ACC112 (cell line): Measurements from ENCODE around the gene CRISPLD2.
A peak's percentile ranks its signal among the peaks of the same experiment; 100 is the strongest.

Experiments
- H2AFZ ChIP-seq: fragments of 200-600 bp; sonication (generic); one replicate; pipeline ENCODE4 v1.6.0; 2017; ENCODE audit warnings: antibody characterized with exemption, low read length; ENCODE audit not compliant: unreplicated experiment
- H3K27ac ChIP-seq: fragments of 200-600 bp; sonication (generic); 2 replicates; pipeline ENCODE4 v1.5.1; 2014; ENCODE audit warnings: low read depth, mild to moderate bottlenecking, antibody characterized with exemption, low read length, moderate library complexity
- H3K27me3 ChIP-seq: fragments of 200-600 bp; sonication (generic); 2 replicates; pipeline ENCODE4 v1.6.1; 2014; ENCODE audit warnings: mild to moderate bottlenecking, antibody characterized with exemption, low read length, moderate library complexity, mixed read lengths; ENCODE audit not compliant: insufficient read depth
- H3K36me3 ChIP-seq: fragments of 200-600 bp; sonication (generic); 2 replicates; pipeline ENCODE4 v1.6.1; 2016; ENCODE audit warnings: mild to moderate bottlenecking, antibody characterized with exemption, low read length, moderate library complexity, mixed read lengths; ENCODE audit not compliant: insufficient read depth
- H3K4me1 ChIP-seq: fragments of 200-600 bp; sonication (generic); one replicate; pipeline ENCODE4 v1.6.1; 2016; ENCODE audit warnings: low read length, mixed read lengths; ENCODE audit not compliant: insufficient read depth, unreplicated experiment, control insufficient read depth
- H3K4me3 ChIP-seq: fragments of 200-600 bp; sonication (generic); 2 replicates; pipeline ENCODE4 v1.5.1; 2014; ENCODE audit warnings: mild to moderate bottlenecking, low read depth, low read length
- H3K79me2 ChIP-seq: fragments of 200-600 bp; sonication (generic); one replicate; pipeline ENCODE4 v1.6.0; 2016; ENCODE audit warnings: low read length; ENCODE audit not compliant: control insufficient read depth, unreplicated experiment, insufficient read depth

CRISPLD2 gene

DNA sequence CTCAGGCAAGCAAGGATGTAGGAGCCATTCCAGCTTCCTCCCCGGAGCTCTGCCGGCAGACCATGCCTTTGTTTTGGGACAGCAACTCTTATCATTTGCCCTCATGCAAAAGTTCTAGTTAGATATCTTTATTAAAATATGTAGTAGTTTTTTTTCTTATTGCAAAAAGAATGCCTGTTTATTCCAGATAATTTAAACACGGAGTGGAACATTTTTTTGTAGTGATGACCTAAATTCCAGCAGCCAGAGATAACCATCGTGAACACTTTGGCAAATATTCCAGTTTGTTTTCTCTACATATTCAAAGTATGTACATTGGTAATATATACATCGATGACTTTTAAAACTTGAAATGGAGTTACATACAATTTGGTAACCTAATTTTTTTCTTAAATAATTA lies 54.8 kb downstream of the CRISPLD2 start:
- H3K27me3 ChIP-seq = no peaks in the 10 kb centered on the region
- no peak overlapping the region for H3K4me3 ChIP-seq
- no peaks in the 10 kb centered on the region for H3K79me2 ChIP-seq
- no peak overlapping the region for H2AFZ ChIP-seq
- H3K36me3 ChIP-seq = peaks cover 12% of the 10 kb centered on the region; the same call in 1 of the 2 replicates
- H3K4me1 ChIP-seq = no peaks in the 10 kb centered on the region
- H3K27ac ChIP-seq = no peak overlapping the region

DNA sequence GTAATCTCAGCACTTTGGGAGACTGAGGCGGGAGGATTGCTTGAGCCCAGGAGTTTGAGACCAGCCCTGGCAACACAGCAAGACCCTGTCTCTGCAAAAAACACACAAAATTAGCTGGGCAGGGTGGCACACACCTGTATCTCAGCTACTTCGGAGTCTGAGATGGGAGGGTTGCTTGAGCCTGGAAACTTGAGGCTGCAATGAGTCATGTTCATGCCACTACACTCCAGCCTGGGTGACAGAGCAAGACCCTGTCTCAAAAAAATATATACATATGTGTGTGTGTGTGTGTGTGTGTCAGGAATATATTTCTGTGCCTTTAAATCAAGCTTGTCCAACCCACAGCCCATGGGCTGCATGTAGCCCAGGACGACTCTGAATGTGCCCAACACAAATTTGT lies 55.2 kb downstream of the CRISPLD2 start:
- Histone ChIP-seq H3K27ac (no peak overlapping the region), H3K27me3 (no peaks in the 10 kb centered on the region), H3K36me3 (peaks cover 12% of the 10 kb centered on the region; the same call in 1 of the 2 replicates), H2AFZ (no peak overlapping the region), H3K4me1 (peaks cover 3% of the 10 kb centered on the region), H3K79me2 (no peaks in the 10 kb centered on the region), H3K4me3 (no peak overlapping the region)

DNA sequence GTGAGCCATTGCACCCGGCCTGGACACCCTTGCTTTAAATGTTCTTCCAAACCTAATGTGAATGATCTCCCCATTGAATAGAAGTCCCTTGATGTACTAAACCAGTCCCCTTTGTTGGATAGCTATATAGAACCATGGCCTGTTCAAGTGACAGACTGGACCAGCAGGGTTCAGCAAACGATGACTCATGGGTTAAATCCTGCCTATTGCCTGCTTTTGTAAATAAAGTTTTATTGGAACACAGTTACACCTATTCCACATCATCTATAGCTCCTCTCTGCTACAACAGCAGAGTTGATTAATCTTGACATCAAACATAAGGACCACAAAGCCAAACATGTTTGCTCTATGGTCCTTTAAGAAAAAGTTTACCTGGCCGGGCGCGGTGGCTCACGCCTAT lies 56.1 kb downstream of the CRISPLD2 start:
- H3K36me3 ChIP-seq = peaks cover 12% of the 10 kb centered on the region; the same call in 1 of the 2 replicates
- H2AFZ ChIP-seq = no peak overlapping the region
- H3K4me1 ChIP-seq = peaks cover 7% of the 10 kb centered on the region

DNA sequence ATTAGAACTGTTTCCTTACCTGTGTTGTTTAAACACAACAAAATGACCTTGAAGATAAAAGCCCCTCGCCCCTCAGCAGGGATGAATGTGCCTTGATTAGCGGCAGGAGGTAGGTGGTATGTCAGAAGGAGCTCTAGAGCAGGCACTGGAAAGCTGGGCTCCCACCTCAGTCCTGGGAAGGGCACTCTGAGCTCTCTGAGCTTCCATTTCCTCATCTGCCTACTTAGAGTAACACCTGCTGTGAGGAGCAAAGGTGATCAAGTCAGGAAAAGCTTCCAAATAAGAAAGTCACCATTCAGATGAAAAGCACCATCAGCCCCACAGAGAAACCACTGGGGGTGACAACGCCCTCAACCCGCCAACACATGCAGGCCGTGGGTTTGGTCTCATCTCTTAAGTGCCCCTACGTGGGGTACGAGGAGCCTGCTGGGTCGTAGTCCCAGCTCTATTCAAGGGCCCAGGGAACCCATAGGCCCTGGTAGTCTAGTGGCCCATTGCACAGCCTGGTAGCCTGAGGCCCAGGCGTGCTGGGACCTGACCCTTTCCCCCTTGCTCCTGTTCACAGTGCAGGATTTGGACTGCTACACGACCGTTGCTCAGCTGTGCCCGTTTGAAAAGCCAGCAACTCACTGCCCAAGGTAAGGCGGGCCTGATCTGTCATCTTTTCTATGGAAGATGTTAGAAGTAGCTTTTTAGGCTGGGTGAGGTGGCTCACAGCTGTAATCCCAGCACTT lies 57.3 kb downstream of the CRISPLD2 start:
- Histone ChIP-seq H3K4me1 (peaks cover 17% of the 10 kb centered on the region), H2AFZ (no peak overlapping the region), H3K79me2 (no peaks in the 10 kb centered on the region), H3K27ac (no peak overlapping the region), H3K36me3 (peaks cover 12% of the 10 kb centered on the region; the same call in 1 of the 2 replicates), H3K27me3 (no peaks in the 10 kb centered on the region), H3K4me3 (no peak overlapping the region)

More for the DNA sequence above, 56.1 kb downstream of the CRISPLD2 start:
- Histone ChIP-seq H3K27ac (no peak overlapping the region), H3K4me3 (no peak overlapping the region), H3K79me2 (no peaks in the 10 kb centered on the region), H3K27me3 (no peaks in the 10 kb centered on the region)

DNA sequence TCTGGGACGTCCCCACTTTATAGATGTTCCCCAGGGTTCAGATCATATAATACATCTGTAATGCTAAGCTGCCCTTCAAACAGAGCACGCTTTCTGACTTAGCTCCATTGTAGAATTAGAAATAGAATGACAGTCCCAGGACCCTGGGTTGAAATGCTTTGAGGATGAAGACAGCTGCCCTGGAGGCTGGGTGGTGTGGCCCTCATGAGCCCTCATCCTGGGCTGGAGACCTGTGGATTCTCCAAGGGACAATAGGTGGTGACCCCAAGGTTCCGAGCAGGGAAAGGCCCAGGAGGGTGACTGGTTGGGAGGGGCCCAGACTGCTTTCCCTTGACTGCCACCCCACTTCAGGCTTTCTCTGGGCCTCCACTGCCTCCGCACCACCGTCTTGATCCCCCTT lies 59.0 kb downstream of the CRISPLD2 start:
- Histone ChIP-seq H3K79me2 (no peaks in the 10 kb centered on the region), H3K36me3 (peaks cover 10% of the 10 kb centered on the region; the same call in 1 of the 2 replicates), H3K27me3 (no peaks in the 10 kb centered on the region), H3K4me3 (no peak overlapping the region), H3K27ac (no peak overlapping the region), H3K4me1 (peaks cover 18% of the 10 kb centered on the region), H2AFZ (no peak overlapping the region)

DNA sequence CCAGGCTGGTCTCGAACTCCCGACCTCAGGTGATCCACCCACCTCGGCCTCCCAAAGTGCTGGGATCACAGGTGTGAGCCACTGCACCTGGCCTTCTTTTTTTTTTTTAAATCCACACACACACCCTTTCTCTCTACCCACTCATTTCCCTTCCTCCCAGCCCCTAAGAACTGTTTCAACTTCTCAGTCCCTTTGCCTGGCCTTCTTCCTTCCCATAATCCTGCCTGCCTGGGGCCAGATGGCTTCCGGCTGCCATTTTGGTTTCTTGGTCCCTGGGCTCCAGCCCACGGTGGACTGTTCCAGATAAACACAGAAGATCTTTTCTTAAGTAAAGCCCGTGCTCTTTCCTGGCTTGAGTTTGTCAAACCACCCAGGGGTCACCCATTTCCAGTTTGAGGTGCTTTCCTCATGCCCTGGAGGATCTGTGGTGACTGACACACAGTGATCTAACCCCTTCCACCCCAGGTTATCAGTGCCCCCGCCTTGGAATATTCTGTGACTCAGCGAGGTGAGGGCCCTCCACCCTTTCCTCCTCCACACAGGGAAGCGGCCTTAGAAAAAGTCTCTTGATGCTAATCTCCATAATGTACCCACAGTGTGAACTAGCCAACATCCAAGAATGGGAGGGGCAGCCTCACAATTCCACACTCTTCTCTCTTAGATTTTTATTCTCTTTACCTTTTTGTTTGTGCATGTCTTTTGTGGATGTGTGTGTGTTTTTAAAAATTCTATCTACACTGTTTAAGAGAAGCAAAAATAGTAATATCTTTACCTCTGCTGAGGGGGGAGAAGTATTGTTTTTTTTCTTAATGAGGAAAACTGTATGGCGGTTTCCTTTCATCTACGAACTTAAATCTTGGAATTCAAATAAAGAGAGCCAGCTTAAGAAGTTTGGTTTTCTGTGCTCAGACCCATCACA lies 60.0 kb downstream of the CRISPLD2 start:
- peak overlapping the region; percentile 26; the same call in 1 of the 2 replicates for H3K27ac ChIP-seq
- H2AFZ ChIP-seq = no peak overlapping the region
- peaks cover 18% of the 10 kb centered on the region for H3K4me1 ChIP-seq
- H3K79me2 ChIP-seq = no peaks in the 10 kb centered on the region
- H3K36me3 ChIP-seq = 0 out of 2 replicates have a peak, but pooled peaks cover 3% of the 10 kb centered on the region
- no peaks in the 10 kb centered on the region for H3K27me3 ChIP-seq
- H3K4me3 ChIP-seq = no peak overlapping the region

DNA sequence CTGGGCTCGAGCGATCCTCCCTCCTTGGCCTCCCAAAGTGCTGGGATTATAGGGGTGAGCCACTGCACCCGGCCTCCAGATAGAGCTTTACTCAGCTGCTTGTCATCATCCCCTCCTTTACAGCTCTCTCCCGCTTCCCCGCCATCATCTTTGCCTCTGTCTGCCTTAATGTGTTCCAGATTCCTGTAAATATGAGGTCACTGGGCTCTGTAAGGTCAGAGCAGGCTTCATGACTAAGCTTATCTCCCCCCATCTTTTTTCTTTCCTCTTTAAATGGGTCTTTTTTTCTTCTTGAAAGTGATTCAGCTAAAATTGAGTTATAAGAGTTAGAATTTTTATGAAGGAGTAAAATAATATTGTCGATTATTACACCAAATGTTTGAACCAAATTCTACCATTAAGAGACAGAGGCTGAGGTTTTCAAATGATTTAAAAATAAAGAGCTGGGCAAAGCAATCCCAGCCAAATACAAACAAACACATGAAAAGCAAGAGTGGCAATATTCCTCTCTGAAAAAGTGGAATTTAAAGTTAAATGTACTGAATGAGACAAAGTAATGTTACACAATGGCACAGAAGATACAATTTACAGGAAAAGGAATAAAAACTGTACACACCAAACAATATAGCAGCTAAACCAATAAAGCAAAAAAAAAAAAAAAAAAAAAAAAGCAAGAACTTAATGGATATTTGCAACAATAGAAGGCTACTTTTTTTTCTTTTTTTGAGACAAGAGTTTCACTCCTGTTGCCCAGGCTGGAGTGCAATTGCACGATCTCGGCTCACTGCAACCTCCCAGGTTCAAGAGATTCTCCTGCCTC lies 62.1 kb downstream of the CRISPLD2 start:
- 0 out of 2 replicates have a peak, but pooled peaks cover 3% of the 10 kb centered on the region for H3K36me3 ChIP-seq
- H3K79me2 ChIP-seq = no peaks in the 10 kb centered on the region
- no peak overlapping the region for H2AFZ ChIP-seq
- H3K27me3 ChIP-seq = no peaks in the 10 kb centered on the region
- peak overlapping the region; percentile 97 for H3K27ac ChIP-seq
- H3K4me1 ChIP-seq = peaks cover 18% of the 10 kb centered on the region
- no peak overlapping the region for H3K4me3 ChIP-seq

DNA sequence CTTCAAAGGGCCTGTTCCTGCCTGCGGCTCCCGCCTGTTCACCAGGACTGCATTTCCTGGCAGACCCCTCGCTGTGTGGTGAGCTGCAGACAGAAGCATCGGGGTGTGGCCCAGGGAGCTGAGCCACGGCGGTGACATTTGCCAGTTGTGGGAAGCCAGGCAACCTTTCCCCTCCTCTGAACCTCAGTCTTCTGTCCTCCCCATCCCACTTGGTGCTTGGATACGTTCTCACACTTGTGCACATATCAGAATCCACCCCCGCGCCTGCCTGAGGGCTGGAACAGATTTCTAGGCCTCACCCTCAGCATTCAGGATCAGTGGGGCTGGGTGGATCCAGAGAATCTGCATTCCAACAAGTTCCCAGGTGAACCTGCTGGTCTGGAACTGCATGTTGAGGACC lies 63.5 kb downstream of the CRISPLD2 start:
- Histone ChIP-seq H3K27ac (no peak overlapping the region), H2AFZ (no peak overlapping the region), H3K36me3 (no peaks in the 10 kb centered on the region), H3K27me3 (no peaks in the 10 kb centered on the region), H3K79me2 (no peaks in the 10 kb centered on the region), H3K4me3 (no peak overlapping the region), H3K4me1 (peaks cover 18% of the 10 kb centered on the region)

DNA sequence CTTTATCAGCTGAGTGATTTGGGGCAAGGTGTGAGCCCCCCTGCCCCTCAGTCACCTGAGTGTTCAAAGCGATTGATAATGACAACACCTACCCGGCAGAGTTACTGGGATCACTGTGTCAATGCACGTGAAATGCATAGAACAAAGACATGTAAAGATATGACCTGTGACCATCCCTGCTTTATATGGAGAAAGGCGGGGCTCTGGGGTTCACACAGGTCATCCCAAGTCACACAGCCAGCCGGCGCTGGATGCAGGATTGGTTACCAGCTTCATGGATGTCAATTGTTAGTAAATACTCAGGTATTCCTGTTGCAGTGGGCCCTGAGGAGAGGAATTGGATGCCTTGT lies 64.4 kb downstream of the CRISPLD2 start:
- Histone ChIP-seq H3K36me3 (no peaks in the 10 kb centered on the region), H3K4me3 (no peak overlapping the region), H2AFZ (no peak overlapping the region), H3K79me2 (no peaks in the 10 kb centered on the region), H3K27ac (no peak overlapping the region), H3K4me1 (peaks cover 18% of the 10 kb centered on the region), H3K27me3 (no peaks in the 10 kb centered on the region)

DNA sequence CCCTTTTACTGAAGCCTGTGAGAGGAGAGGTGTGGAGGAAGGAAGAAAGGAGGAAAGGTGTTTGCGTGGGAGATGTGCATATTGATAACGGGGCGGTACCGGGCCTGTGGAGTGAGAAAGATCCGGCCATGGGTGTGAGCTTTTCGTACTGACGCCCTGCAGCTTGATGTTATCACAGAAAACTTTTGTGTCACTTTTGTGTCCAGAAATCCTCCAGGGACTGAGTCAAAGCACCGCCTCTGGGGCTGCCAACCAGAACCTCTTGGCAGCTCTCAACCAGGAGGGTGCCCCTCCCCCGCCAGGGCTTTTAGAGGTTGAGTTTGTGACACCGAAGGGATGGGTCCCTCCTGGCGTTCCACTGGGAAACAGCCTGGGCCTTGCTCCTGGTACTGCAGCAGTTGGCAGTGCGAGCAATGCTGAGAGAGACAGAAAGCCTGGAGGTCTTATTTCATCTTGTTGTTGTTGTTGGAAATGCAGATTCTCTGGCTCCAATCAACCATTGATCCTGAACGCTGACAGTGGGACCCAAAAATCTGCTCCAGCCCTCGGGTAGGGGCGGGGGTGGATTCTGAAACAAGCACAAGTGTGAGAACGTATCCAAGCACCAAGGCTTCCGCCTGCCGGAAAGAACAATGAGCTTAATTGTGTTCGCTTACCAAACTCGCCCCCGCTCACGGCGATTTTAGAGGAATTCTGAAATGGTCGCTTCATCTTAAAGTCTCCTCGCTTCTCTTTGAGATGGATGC lies 65.0 kb downstream of the CRISPLD2 start:
- Histone ChIP-seq H2AFZ (no peak overlapping the region), H3K4me1 (peaks cover 16% of the 10 kb centered on the region), H3K27me3 (no peaks in the 10 kb centered on the region)

More for the DNA sequence above, 65.0 kb downstream of the CRISPLD2 start:
- H3K27ac ChIP-seq = no peak overlapping the region
- H3K79me2 ChIP-seq = no peaks in the 10 kb centered on the region
- H3K4me3 ChIP-seq = no peak overlapping the region
- no peaks in the 10 kb centered on the region for H3K36me3 ChIP-seq
